GM21526 (cell line): ENCODE results near the gene LTV1.
A peak's percentile ranks its signal among the peaks of the same experiment; 100 is the strongest.

Experiments used
- ATAC-seq: cut with Tn5 transposase; IDR thresholded peaks from one replicate; pipeline ENCODE4 v1.9.1; 2021; ENCODE audit warnings: moderate library complexity; ENCODE audit not compliant: unreplicated experiment, low FRiP score

LTV1 gene

GRCh38 chr6:143882401-143882930 lies 39.3 kb downstream of the LTV1 start:
- no peak for ATAC-seq

DNA sequence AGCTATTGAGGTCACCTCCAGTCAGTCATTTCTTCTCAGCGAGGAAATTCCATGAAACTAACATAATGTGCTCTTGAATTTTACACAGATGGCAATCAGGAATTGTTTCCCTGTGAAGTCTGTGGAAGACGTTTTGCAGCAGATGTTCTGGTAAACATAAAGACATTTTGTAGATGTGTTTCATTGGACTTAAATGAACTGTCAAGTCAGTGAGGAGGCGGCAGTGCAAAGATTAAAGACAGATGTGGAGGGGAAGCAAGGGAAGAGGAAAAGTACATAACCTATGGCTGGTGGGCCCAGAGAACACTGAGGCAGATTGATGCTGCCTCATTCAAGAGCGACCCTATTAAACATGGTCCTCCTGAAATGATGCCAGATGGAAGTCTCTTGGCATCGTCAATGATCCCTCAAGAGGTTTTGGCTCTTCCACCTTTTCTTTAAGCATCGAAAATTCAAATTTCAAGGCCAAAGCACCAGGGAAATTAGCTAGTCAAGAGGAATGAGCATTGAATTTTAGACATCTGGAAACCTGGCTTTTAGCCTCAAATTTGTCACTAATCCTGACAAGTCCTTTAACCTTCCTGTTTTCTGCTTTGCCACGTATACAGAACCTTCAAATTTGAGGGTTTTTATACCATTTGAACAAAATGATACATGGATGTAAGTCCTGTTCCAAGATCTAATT lies 41.2 kb downstream of the LTV1 start:
- no peak for ATAC-seq

DNA sequence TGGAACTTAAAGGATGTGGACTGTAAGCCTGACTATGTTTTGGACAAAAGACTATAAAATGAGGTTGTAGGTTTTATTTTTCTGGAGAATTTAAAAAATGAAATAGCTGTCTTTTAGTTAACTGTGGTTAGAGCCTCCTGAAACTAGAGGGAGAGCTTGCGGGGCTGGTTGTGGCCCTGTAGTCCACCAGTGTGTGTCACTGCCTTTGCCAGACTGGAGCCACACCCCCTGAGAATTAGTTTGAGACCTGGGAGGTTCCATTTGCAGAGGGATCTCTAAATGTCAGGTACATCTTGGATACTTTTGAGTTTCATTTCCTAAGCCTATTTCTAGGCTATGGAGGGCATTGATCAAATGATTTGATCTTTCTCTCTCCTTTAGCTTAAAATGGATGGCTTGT lies 42.0 kb downstream of the LTV1 start:
- no peak for ATAC-seq

DNA sequence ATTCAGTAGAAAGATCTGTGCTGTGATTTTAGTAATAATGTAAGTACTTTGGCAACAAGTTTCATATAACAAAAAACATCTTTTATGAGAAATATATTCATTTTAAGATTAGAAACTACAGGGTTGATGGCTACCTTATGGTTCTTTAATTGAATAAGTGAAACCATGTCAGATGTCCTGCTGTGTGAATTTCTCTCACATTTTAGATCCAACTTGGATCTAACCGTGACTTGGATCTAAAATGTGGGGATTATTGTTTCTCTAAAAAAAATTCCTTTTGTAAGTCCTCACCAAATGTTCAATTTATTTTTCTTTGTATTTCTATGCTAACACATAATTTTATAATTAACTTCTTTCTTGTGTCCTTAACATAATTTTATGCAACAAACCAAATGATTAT lies 51.5 kb downstream of the LTV1 start:
- no peak for ATAC-seq

DNA sequence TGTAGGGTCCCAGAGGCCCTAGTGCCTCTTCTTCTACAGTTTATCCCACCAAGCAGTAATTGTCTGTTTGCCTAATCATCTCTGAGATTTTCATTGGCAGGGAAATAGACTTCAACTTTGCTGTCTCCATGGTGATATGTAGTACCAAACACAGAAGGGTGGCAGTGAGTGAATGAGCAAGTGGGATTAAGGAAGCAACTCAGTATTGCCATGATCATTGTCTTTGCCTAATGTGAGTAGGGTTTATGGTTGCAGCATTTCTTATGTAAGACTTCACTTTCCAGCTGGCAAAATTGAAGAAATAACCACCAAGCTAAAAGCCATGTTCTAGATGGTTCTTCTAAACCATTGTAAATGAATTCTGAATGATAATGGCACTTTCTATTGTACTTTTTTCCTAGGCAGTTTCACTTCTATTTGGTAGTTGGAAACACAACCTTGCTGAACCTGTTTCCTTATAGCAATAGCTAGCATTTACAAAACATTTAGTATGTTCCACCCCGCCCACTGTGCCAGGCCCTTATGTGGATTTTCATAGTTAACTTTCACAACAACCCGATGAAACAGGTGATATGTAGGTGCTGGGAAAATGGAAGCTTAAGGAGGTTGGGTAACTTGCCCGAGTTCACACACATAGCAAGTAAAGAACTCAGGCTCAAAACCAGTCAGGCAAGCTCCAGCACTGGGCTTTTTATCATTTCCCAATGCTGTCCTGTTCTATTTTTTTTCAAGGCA lies 53.2 kb downstream of the LTV1 start:
- no peak for ATAC-seq

DNA sequence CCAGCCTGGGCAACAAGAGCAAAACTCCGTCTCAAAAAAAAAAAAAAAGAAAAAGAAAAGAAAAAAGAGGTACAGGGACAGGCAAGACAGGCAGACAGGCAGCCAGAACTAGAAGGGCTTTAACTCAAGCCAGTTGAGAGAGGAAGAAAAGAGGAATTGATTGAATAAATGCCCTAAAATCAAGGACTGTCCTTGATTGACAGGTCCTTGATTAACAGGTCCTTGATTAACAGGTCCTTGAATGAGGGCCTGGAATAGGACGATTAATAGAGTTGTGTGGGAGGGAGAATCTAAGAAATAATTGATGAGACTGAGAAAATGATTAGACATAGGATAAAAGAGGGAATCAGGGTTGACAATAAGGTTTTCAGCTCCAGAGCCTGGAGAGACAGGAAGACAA lies 57.2 kb downstream of the LTV1 start:
- no peak for ATAC-seq

DNA sequence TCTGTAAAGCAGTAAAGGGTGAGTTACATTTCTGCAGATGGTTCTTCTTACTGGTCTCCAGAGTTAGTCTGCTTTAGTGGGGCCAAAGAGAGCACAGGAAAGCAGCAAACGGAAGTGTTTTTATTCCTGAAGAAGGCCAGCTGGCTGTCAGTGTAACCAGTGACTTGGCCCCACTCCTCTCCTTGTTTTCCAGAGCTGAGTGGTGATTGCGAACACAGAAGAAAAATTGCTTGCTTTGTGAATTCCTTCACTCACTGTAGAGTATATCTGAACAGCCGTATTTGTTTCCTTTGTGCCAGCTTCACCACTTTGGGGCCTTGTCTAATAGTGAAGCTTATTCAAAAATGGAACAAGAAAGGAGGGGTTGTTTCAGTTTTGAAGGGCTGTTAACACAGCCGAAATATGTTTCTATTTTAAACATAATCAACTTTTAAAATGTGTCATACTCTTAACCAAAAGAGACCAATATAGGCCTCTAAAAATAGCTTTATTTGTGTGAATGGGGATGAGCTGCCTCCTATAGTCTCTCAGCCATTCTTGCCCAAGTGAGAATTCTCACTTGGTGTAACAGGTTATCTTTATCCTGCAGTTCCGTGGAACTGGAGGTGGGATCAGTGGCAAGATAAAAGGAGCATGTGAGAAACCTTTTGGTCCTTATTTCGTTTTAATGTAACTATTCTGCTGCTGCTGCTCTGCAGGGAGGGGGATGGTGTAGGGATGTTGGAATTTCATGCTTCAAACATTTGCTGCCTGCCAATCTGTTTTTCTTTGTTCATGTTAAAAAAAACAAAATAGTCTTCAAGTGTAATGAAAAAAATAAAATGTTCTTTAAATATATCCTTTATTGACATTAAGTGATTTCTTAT lies 59.0 kb downstream of the LTV1 start:
- ATAC-seq = peak; percentile 97

DNA sequence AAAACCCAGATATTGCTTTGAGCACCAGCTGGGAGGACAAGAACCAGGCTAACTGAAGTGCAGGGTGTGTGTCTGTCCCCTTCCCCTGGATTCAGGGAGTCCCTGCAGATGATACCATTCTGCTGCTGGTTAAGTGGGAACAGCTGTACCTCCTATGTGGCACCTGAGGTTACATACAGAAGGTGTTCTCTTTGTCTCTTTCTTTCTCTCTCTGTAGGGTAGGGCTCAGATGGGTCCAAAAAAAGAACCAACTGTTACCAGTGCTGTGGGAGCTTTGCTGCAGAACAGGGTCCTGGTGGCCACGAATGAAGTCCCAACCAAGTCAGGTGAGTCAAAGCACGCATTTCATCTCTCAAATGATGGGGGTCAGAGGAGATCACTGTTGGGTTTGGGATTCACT lies 59.7 kb downstream of the LTV1 start:
- ATAC-seq = no peak

DNA sequence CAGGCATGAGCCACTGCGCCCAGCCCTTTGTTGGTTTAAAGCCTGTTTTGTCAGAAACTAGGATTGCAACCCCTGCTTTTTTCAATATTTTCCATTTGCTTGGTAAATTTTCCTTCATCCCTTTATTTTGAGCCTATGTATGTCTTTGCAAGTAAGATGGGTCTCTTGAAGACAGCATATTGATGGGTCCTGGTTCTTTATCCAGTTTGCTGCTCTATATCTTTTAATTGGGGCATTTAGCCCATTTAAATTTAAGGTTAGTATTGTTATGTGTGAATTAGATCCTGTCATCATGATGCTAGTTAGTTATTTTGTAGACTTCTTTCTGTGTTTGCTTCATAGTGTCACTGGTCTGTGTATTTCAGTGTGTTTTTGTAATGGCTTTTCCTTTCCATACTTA lies 67.9 kb downstream of the LTV1 start:
- ATAC-seq = no peak

- ATAC-seq = no peak
These were observed 69.5 kb downstream of the LTV1 start for GRCh38 chr6:143912671-143913070.
